Measurements from ENCODE around the gene RPL15. TPM values are rescaled to one million over a fixed set of nuclear protein-coding genes. Genes with fewer than 3 reads are reported as not detected.
"Not testable (repeated sequence)": the region's sequence is repeated elsewhere in the genome, so short reads cannot be mapped to it uniquely, and the experiment has no call there.

The RPL15 gene
- total RNA-seq, 4 donors from 2014 or later, result 1,370 to 1,628 (median 1,557) TPM

- no peak for TF ChIP-seq CTCF (IDR thresholded peaks at IDR 0.05 in 4 of 5, conservative IDR thresholded peaks at IDR 0.05 in 1 of 5)
- no peak for TF ChIP-seq POLR2A (IDR thresholded peaks at IDR 0.05)
- Histone ChIP-seq H3K36me3 (no peaks in the 10 kb centered on the region), H3K27ac (no peak overlapping the region), H3K9me3 (no peaks in the 10 kb centered on the region), H3K4me1 (peaks cover 56% of the 10 kb centered on the region in 2 donors), H3K27me3 (no peaks in the 10 kb centered on the region), H3K4me3 (no peak overlapping the region)
- ATAC-seq, result no peak
- DNase-seq, result no peak
- intact Hi-C loops (cut with DNase I; ENCODE audit: low total_unique reads) (loop anchor here (5.0 kb wide), 1 partner anchor 35 kb away; no protein-coding TSS in a partner anchor), in situ Hi-C loops (cut with MboI; ENCODE audit: low sequenced_read_pairs in 4 of 4) (loop anchor here in 2 of 4 donors (25.0 kb wide), 2 partner anchors 360 to 810 kb away; no protein-coding TSS in a partner anchor)
Measured at GRCh38 chr3:23876923-23877322, 40.0 kb upstream of the RPL15 start.

DNA sequence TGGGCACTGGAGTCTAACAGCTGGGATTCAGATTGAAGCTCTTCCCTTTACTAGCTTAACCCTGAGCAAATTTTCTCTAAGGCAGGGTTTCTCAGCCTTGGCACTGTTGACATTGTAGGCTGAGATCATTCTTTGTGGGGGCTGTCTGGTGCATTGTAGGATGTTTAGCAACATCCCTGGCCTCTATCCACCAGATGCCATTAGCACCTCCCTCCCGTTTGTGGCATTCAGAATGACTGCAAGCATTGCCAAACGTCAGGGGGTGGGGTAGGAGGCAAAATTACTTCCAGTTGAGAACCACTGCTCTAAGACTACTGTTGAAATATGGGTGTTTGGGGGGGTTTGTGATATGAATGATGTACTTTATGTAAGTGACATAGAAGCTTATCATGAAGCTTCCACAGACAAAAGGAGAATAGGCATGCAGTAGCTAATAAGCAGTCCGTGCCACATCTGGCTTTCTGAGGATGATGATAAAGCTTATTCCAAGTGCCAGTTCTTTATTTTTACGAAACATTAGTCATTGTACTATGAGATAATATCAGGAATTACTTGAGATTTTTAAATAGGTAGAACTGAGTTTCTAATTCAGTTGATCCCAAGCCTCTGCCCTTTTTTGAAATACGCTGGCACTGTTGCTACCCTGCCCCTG is 39.5 kb upstream of the RPL15 start:
- H3K27me3 ChIP-seq, result no peaks in the 10 kb centered on the region
- DNase-seq, result peak in 1 of 2 donors; percentile 33
- H3K27ac ChIP-seq, result no peak overlapping the region
- no peaks in the 10 kb centered on the region for H3K36me3 ChIP-seq
- no peaks in the 10 kb centered on the region for H3K9me3 ChIP-seq
- peaks cover 56% of the 10 kb centered on the region in 2 donors for H3K4me1 ChIP-seq
- no peak for TF ChIP-seq POLR2A (IDR thresholded peaks at IDR 0.05)
- no peak for TF ChIP-seq CTCF (IDR thresholded peaks at IDR 0.05 in 4 of 5, conservative IDR thresholded peaks at IDR 0.05 in 1 of 5)
- H3K4me3 ChIP-seq, result no peak overlapping the region
- in situ Hi-C loops (cut with MboI; ENCODE audit: low sequenced_read_pairs in 4 of 4) (loop anchor here in 2 of 4 donors (25.0 kb wide), 2 partner anchors 360 to 810 kb away; no protein-coding TSS in a partner anchor), intact Hi-C loops (cut with DNase I; ENCODE audit: low total_unique reads) (loop anchor here (5.0 kb wide), 1 partner anchor 35 kb away; no protein-coding TSS in a partner anchor)
- ATAC-seq, result peak in 1 of 2 donors; percentile 9

GRCh38 chr3:23879485-23879884 is 37.4 kb upstream of the RPL15 start:
- intact Hi-C loops (cut with DNase I; ENCODE audit: low total_unique reads) (loop anchor here (5.0 kb wide), 1 partner anchor 37 kb away; no protein-coding TSS in a partner anchor), in situ Hi-C loops (cut with MboI; ENCODE audit: low sequenced_read_pairs in 4 of 4) (loop anchor here in 2 of 4 donors (25.0 kb wide), 2 partner anchors 358 to 808 kb away; no protein-coding TSS in a partner anchor)
- TF ChIP-seq CTCF (IDR thresholded peaks at IDR 0.05 in 4 of 5, conservative IDR thresholded peaks at IDR 0.05 in 1 of 5) (no peak), POLR2A (IDR thresholded peaks at IDR 0.05) (no peak)
- no peaks in the 10 kb centered on the region for H3K9me3 ChIP-seq
- DNase-seq (no peak), ATAC-seq (no peak)
- no peaks in the 10 kb centered on the region for H3K36me3 ChIP-seq
- peaks cover 41 to 45% of the 10 kb centered on the region in 2 donors for H3K4me1 ChIP-seq
- no peaks in the 10 kb centered on the region for H3K27me3 ChIP-seq
- H3K4me3 ChIP-seq, result no peak overlapping the region
- no peak overlapping the region for H3K27ac ChIP-seq

DNA sequence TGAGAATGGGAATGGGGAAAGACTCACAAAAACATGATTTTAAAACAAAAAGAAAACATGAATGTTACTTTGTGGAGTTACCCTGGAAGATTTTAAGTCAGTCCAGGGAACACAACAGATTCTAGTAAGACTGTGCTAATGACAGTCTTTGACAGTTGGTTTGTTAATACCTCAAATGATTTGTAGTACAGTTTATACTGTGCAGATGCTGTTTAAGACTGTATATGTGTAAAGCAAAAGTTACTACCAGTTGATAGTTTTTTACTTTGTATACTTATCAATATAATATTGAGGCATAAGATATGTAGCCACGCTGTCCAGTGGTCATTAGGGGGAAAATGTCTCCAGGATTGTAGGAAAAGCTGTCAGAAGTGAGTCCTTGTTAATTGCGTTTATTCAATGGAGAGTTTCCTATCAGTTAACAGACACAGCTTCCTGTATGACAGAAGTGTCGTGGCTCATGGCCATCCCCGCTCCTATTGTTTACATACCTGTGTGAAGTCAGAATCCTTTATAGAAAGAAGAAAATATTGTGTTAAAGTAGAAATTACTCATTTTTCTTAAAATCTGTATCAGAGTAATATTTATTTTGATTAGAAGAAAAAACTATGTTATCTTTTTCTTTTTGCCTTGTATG is 36.1 kb upstream of the RPL15 start:
- H3K27ac ChIP-seq, result no peak overlapping the region
- DNase-seq, result no peak
- H3K9me3 ChIP-seq, result no peaks in the 10 kb centered on the region
- TF ChIP-seq POLR2A (IDR thresholded peaks at IDR 0.05), result no peak
- TF ChIP-seq CTCF (IDR thresholded peaks at IDR 0.05 in 4 of 5, conservative IDR thresholded peaks at IDR 0.05 in 1 of 5), result no peak
- ATAC-seq, result no peak
- intact Hi-C loops (cut with DNase I; ENCODE audit: low total_unique reads) (no loop called here), in situ Hi-C loops (cut with MboI; ENCODE audit: low sequenced_read_pairs in 4 of 4) (loop anchor here in 2 of 4 donors (25.0 kb wide), 2 partner anchors 356 to 806 kb away; no protein-coding TSS in a partner anchor)
- no peaks in the 10 kb centered on the region for H3K27me3 ChIP-seq
- H3K4me3 ChIP-seq, result no peak overlapping the region
- H3K4me1 ChIP-seq, result peaks cover 30 to 32% of the 10 kb centered on the region in 2 donors
- H3K36me3 ChIP-seq, result no peaks in the 10 kb centered on the region

- H3K27me3 ChIP-seq; H3K36me3 ChIP-seq; H3K27ac ChIP-seq; H3K4me3 ChIP-seq; intact Hi-C loops (cut with DNase I; ENCODE audit: low total_unique reads); H3K9me3 ChIP-seq; ATAC-seq; DNase-seq: not testable (repeated sequence)
- peaks cover 23 to 25% of the 10 kb centered on the region in 2 donors for H3K4me1 ChIP-seq
- in situ Hi-C loops (cut with MboI; ENCODE audit: low sequenced_read_pairs in 4 of 4), result loop anchor here in 2 of 4 donors (25.0 kb wide), 2 partner anchors 355 to 805 kb away; no protein-coding TSS in a partner anchor
Measured at GRCh38 chr3:23881993-23882392, 34.9 kb upstream of the RPL15 start.
